Large intestine (tissue), 3 donors: Measurements from ENCODE around the gene EYA2. TPM values are rescaled to one million over a fixed set of nuclear protein-coding genes. Genes with fewer than 3 reads are reported as not detected.

Experiments
- DNase-seq, 2 donors: peaks; one replicate each; pipeline versions ENCODE4 v3.0.0 to v3.0.0-alpha.2; 2013
- H3K27ac ChIP-seq: one replicate; pipeline ENCODE4 v1.5.1; 2013; ENCODE audit warnings: low read length
- H3K27me3 ChIP-seq: 2 replicates; pipeline ENCODE4 v1.6.1; 2013; ENCODE audit warnings: low read length; ENCODE audit not compliant: control insufficient read depth, insufficient read depth
- H3K36me3 ChIP-seq: 2 replicates; pipeline ENCODE4 v1.6.1; 2013; ENCODE audit warnings: low read length; ENCODE audit not compliant: control insufficient read depth, insufficient read depth
- H3K4me1 ChIP-seq: one replicate; pipeline ENCODE4 v1.6.1; 2013; ENCODE audit warnings: low read length; ENCODE audit not compliant: control insufficient read depth, insufficient read depth
- H3K4me3 ChIP-seq: one replicate; pipeline ENCODE4 v1.5.1; 2013; ENCODE audit warnings: low read length
- H3K9me3 ChIP-seq: one replicate; pipeline ENCODE4 v1.6.1; 2013; ENCODE audit warnings: mild to moderate bottlenecking, low read depth, low read length, moderate library complexity; ENCODE audit not compliant: control insufficient read depth
- WGBS: methylation state at CpG from one replicate; pipeline ENCODE4 v1.1.5; 2013; ENCODE audit warnings: low lambda C conversion rate; ENCODE audit not compliant: insufficient coverage; 5-methylcytosine and 5-hydroxymethylcytosine counted together
- polyA plus RNA-seq: library from polyadenylated mRNA; unstranded; fragments of 120-200 nt; gene quantifications from one replicate; pipeline ENCODE4 v1.2.1, GENCODE V29; 2013

The EYA2 gene
- polyA plus RNA-seq, 1 donor = 0.72 TPM

DNA sequence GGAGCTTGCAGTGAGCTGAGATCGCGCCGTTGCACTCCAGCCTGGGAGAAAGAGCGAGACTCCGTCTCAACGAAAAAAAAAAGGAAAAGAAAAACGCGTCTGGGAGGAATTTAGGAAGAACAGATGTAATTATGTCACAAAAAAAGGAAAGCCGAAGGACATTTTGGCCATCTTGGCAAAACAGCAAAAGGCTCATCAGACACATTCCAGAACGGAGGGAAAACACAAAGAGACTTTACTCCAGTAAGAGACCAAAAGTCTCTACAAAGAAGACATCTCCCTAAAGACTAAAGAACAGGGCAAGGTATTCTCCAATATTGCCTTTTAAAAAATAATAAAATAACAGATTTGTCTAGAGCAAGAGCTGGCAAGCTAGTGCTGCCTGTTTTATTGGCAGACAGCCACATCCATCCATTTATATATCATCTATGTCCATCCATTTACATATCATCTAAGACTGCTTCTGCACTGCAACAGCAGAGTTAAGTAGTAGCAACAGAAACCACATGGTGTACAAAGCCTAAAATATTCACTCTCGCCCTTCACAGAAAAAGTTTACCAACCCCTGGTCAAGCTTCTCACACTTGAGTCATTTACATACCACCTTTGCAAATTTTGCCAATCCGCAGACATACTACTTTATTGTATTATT is 328.0 kb downstream of the EYA2 start:
- no peaks in the 10 kb centered on the region for H3K27me3 ChIP-seq
- DNase-seq = no peak
- H3K27ac ChIP-seq = no peak overlapping the region
- H3K4me1 ChIP-seq = no peaks in the 10 kb centered on the region
- H3K9me3 ChIP-seq = no peaks in the 10 kb centered on the region
- H3K36me3 ChIP-seq = peaks cover 75% of the 10 kb centered on the region
- WGBS = 100% methylated on average over 3 of the region's 12 CpGs
- H3K4me3 ChIP-seq = no peak overlapping the region

DNA sequence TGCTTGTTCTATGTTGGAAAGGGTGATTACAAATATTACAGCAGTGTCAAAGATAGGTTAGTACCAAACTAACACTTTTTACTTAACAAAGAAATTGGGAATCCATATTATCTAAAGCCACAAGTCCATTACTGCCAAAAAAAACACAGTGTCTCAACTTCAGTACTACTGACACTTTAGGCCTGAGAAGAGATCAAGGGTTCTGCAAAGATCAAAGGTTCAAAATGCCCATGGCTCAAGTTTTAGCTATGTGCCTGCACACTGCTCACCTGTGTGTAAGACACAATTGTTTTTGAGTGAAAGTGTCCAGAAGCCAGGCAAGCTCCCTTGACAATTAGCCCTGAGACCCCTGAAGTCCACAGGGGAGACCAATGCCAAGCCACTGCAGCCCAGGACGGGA is 329.3 kb downstream of the EYA2 start:
- no peaks in the 10 kb centered on the region for H3K27me3 ChIP-seq
- no peak overlapping the region for H3K27ac ChIP-seq
- WGBS = no CpG with 5 or more reads among the region's 1 CpG
- H3K9me3 ChIP-seq = no peaks in the 10 kb centered on the region
- H3K4me1 ChIP-seq = no peaks in the 10 kb centered on the region
- H3K4me3 ChIP-seq = no peak overlapping the region
- H3K36me3 ChIP-seq = peaks cover 74% of the 10 kb centered on the region
- no peak for DNase-seq

DNA sequence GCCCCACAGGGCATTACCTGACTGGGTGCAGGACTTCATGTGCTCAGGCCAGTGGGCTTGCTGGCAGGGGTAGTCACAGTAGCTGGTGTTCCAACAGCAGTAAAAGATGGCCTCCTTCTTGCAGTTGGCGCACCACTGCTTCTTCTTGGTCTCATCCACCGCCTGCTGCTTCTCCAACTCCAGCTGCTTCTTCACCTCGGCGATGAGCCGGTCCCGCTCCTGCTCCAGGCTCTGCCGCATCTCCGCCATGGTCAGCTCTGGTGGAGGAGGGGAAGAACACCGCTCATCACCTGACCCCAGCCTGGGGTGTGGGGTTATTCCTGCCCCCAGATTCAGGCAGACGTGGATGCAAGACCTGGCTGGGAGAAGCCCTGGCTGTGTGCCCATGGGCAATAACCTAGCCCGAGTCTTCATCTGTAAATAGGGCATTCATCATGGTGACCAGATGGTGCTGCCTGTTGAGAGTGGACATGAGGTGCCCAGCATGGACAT is 329.7 kb downstream of the EYA2 start:
- no peaks in the 10 kb centered on the region for H3K9me3 ChIP-seq
- H3K27me3 ChIP-seq = no peaks in the 10 kb centered on the region
- peaks cover 77% of the 10 kb centered on the region for H3K36me3 ChIP-seq
- H3K4me3 ChIP-seq = no peak overlapping the region
- no peaks in the 10 kb centered on the region for H3K4me1 ChIP-seq
- no CpG with 5 or more reads among the region's 11 CpGs for WGBS
- H3K27ac ChIP-seq = no peak overlapping the region
- DNase-seq = no peak

DNA sequence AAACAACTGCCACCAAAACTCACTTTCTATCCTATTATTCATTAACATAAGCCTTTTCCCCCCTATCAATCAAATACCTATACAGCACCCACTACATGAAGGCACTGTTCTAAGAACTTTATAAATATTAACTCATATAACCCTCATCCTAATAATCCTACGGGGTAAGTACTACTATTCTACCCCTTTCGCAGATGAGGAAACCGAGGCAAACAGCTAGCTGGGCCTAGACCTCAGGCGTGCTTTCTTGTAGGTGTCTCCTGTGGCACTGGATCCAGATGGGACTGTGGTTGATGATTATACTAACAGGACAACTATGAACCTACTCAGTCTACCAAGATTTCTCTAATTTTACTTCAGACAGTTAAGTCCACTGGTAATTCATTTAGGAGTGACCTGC is 330.2 kb downstream of the EYA2 start:
- Histone ChIP-seq H3K4me3 (no peak overlapping the region), H3K27me3 (no peaks in the 10 kb centered on the region), H3K9me3 (no peaks in the 10 kb centered on the region), H3K4me1 (no peaks in the 10 kb centered on the region), H3K36me3 (peaks cover 79% of the 10 kb centered on the region), H3K27ac (no peak overlapping the region)
- DNase-seq = no peak
- no CpG with 5 or more reads among the region's 4 CpGs for WGBS

DNA sequence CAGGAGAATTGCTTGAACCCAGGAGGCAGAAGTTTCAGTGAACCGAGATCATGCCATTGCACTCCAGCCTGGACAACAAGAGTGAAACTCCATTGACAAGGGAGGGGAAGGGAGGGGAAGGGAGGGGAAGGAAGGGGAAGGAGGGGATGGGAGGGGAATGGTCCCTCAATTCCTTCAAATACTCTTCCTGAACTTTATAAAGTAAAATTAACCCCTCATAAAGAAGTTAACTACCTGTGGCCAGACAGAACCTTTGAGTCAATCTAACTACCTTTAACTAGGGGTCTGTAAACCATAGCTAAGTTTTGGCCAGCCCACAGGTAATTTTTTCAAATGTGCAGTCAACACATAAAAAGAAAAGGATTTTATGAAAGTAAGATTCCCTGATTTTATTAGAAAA is 330.8 kb downstream of the EYA2 start:
- no peak overlapping the region for H3K4me3 ChIP-seq
- no CpG with 5 or more reads among the region's 1 CpG for WGBS
- H3K9me3 ChIP-seq = no peaks in the 10 kb centered on the region
- DNase-seq = no peak
- H3K27me3 ChIP-seq = no peaks in the 10 kb centered on the region
- H3K36me3 ChIP-seq = peaks cover 79% of the 10 kb centered on the region
- H3K4me1 ChIP-seq = no peaks in the 10 kb centered on the region
- H3K27ac ChIP-seq = no peak overlapping the region

DNA sequence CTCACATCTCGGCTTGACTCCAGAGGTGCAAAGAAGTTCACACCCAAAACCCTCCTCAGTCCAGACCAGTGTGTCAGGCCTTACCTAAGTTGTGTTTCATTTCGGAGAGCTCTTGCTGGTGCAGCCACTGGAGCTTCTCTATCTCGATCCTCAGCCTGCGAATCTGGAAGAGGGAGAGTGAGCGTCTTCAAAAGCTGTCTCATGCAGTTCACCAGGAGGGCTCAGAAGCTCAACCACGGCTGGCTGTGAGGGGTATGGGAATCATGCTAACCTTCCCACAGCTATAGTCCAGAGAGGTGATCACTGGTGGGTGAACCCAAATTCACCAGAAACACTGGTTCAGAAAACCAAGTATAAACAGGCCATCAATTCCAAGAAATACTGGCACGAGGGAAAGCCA is 332.5 kb downstream of the EYA2 start:
- Histone ChIP-seq H3K4me1 (no peaks in the 10 kb centered on the region), H3K36me3 (peaks cover 72% of the 10 kb centered on the region), H3K9me3 (no peaks in the 10 kb centered on the region), H3K27ac (no peak overlapping the region), H3K4me3 (no peak overlapping the region), H3K27me3 (no peaks in the 10 kb centered on the region)
- no peak for DNase-seq
- WGBS = no CpG with 5 or more reads among the region's 7 CpGs

DNA sequence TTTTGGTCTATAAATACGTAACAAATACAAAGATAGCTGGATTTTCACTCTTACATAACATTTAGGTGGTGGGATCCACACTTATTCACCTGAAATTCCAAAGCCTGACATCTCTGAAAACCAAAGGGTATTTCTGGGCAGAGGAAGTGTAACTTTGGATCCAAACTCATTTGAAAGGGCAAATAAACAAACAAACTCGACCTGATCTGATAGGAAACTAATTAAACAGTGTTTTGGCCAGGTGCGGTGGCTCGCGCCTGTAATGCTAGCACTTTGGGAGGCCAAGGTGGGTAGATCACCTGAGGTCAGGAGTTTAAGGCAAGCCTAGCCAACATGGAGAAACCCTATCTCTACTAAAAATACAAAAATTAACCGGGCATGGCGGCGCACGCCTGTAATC is 332.9 kb downstream of the EYA2 start:
- no peaks in the 10 kb centered on the region for H3K27me3 ChIP-seq
- DNase-seq = no peak
- 100% methylated on average over 1 of the region's 9 CpGs for WGBS
- H3K9me3 ChIP-seq = no peaks in the 10 kb centered on the region
- H3K4me1 ChIP-seq = no peaks in the 10 kb centered on the region
- H3K27ac ChIP-seq = no peak overlapping the region
- H3K4me3 ChIP-seq = no peak overlapping the region
- H3K36me3 ChIP-seq = peaks cover 68% of the 10 kb centered on the region

DNA sequence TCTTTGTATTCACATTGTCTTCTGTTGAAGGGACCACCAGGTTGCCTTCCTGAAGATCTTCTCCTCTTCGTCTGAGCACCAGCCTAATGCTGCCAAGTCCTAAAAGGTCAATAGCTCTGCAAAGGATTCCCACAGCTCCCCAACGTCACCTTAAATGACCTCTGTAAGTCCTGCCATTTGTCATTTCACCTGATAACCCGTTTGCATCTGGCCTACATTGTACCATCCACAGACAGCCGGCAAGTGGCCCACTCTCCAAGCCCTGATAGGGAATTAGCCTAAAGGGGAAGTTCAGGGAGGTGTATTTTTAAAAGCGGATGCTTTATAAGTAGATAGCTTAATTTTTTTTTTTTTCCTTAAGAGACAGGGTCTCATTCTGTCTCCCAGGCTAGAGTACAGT is 334.0 kb downstream of the EYA2 start:
- H3K4me3 ChIP-seq = no peak overlapping the region
- no peak overlapping the region for H3K27ac ChIP-seq
- no peak for DNase-seq
- WGBS = no CpG with 5 or more reads among the region's 5 CpGs
- H3K9me3 ChIP-seq = no peaks in the 10 kb centered on the region
- no peaks in the 10 kb centered on the region for H3K4me1 ChIP-seq
- H3K36me3 ChIP-seq = peaks cover 68% of the 10 kb centered on the region
- no peaks in the 10 kb centered on the region for H3K27me3 ChIP-seq

DNA sequence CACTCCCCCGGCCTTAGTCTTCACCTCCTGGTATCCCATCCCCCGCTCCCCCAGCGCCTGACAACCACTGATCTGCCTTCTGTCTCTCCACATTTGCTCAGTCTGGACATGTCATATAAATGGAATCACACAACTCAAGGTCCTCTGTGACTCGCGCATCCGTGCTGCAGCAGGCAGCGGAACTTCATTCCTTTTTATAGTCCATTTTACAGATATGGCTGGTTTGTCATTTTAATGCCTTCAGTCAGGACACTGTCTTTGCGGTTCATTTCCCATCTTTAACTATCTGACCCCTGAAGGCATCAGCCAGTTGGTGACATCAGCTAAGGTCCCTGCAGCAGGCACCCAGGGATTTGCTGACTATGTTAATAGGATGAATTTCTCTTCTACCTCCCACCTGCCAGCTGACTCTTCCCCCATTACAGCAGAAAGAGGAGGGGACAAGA is 336.2 kb downstream of the EYA2 start:
- Histone ChIP-seq H3K27ac (no peak overlapping the region), H3K27me3 (no peaks in the 10 kb centered on the region), H3K36me3 (peaks cover 68% of the 10 kb centered on the region), H3K9me3 (no peaks in the 10 kb centered on the region), H3K4me3 (no peak overlapping the region), H3K4me1 (no peaks in the 10 kb centered on the region)
- WGBS = no CpG with 5 or more reads among the region's 8 CpGs
- DNase-seq = no peak

DNA sequence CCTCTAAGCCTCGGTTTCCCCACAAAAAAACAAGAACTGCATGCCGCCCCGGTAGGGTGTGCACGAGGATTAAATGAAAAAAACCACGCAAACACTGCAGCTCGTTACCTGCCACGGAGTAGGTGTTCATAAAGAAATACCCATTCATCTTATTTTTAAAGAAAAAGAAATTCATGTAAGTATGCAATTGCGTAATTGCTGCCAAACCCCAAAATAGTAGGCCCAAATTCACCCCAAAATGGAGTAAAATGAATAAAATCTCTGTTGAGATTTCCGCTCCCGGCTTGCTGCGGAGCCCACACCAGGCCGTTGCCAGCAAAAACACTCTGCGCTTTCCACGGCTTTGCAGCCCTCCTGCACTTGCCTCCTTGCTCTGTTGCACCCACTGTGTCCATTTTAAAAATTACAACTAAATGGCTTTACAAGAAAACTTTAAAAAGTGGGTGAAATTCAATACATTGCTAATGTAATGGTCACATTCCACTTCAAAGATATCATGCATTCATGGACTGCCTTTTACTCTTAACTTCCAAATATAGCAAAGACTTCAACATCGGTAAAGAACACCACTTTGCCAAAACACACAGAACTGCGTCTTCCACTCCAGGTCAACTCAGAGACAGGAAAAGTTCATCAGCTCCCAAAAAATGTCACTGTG is 336.9 kb downstream of the EYA2 start:
- Histone ChIP-seq H3K4me3 (no peak overlapping the region), H3K4me1 (no peaks in the 10 kb centered on the region), H3K27me3 (no peaks in the 10 kb centered on the region), H3K27ac (no peak overlapping the region), H3K9me3 (no peaks in the 10 kb centered on the region), H3K36me3 (peaks cover 69% of the 10 kb centered on the region)
- no peak for DNase-seq
- 92% methylated on average over 5 of the region's 16 CpGs for WGBS

DNA sequence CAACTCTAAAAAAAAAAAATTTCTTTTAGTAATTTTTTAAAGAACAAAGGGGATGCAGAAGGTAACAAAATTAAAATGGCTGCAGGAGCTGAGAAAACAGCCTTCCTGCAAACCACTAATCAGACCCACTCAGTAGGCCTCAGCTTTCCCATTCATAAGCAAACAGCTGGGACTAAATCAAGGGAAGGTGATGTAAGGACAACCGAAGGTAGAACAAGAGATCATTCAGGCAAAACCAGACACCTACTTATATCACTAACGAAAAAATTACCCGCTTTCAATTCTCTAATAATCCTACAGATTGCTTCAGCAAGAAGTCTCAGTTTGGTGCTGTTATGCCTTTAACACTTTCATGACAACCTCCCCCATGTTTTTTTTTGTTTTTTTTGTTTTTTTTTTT is 337.9 kb downstream of the EYA2 start:
- WGBS = 100% methylated on average over 2 of the region's 3 CpGs
- no peak overlapping the region for H3K27ac ChIP-seq
- H3K9me3 ChIP-seq = no peaks in the 10 kb centered on the region
- no peak overlapping the region for H3K4me3 ChIP-seq
- DNase-seq = no peak
- no peaks in the 10 kb centered on the region for H3K4me1 ChIP-seq
- H3K36me3 ChIP-seq = peaks cover 70% of the 10 kb centered on the region
- H3K27me3 ChIP-seq = no peaks in the 10 kb centered on the region
